Stimulated activated CD8-positive, alpha-beta memory T cell treated with anti-CD3 and anti-CD28 coated beads, Interleukin-2, amount 100 ng/mL, for 1 hour (primary cell): Measurements from ENCODE around the gene CACNA2D3.

Source experiments
- DNase-seq, 2 donors: peaks; one replicate each; pipeline ENCODE4 v3.0.0-alpha.2; 2020; ENCODE audit warnings: low read depth in 2 of 2

The CACNA2D3 gene

DNA sequence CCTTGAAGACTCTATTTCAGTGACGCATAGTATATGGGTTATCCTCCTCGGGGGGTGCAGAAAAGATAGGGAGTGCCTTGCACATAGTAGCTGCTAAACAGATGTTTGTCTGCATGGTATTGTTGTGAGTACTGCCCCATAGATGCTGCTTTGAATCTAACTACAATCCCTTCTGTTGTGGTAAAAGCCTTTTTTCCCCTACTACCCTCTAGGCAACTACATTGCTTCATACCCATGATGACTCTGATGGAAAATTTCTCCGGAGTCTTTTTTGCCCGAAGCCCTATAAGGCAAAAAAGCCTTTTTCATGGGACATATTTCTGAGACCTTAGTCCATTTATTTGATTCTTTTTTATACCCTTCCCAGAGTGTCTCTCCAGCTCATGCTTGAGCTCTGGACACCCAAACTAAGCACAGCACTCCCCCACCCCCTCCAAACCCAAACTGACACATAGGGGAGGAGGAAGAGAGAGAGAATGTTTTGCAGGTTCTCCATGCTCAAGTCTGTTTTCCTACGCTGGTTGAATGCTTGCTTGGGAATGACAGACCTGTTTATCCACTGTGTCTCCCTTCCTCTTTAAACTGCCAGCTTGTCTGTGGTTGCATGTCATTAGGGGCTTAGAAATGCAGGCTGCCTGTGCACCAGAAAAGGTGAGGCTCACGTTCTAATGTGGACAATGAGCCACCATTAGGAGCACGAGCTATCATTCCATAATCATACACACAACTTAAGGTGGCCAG, 752.6 kb downstream of the CACNA2D3 start:
- no peak for DNase-seq

DNA sequence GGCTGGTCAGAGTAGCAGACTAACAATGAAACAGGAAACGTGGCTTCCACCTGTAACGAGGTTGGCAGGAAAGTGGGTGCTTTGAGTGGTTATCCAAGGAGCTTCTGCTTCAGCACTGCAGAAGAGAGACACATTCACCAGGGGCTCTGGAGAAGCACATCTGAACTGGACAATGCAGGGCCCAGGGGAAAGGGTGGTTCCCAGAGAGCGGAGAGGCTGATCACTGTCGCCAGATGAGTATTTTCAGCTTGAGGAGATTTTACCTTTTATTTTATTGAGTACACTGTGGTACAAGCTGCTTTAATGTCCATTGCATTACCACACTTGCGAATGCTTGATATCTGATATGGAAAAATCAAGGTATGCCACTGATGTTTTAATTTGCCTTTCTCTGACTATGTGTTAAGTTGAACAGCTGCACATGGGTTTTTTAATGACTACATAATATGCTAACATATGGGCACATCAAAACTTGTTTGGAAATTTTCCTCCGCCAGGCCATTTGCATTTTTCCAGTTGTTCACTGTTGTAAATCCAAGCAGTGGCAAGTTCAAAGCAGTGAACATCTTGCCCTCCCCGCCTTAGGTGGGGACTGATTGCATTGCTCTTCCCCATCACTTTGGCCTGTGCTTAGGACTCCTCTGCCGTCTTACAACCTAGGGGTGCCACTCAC, 753.4 kb downstream of the CACNA2D3 start:
- no peak for DNase-seq

DNA sequence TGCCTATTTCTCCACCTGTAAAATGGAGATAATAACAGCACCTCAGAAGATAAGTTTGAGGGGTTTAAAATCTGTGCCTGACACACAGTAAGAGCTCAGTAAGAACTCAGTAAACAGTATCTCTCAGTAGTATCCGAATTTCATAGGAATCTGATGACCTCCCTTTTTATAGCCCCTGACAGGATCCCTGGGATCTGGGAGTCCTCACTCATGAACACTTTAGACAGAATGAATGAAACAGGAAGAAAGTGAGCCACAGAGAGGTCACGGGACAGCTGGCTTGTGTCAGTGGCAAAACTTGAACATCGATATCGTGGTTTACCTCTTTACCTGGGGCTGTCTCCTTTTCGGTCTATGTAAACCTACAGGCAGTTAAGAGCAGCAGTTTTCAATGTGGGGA, 754.3 kb downstream of the CACNA2D3 start:
- DNase-seq, result no peak

DNA sequence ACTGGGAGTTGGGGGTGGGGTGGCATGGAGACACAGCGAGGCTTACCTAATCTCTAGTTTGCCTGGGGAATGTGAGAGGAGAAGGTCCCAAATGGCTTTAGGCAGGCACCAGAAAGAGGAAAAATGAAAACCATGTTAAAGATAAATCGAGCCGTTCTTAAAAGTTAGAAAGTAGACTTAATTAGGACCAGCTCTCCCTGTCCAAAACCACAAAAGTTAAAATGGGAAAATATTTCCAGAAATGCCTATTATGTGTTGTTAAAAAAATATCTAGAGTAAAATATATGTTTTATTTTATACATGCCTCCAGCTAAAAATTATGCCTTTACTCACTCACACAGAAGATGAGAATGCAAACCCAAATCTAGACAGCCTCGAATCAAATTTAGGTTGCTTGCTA, 755.4 kb downstream of the CACNA2D3 start:
- no peak for DNase-seq

DNA sequence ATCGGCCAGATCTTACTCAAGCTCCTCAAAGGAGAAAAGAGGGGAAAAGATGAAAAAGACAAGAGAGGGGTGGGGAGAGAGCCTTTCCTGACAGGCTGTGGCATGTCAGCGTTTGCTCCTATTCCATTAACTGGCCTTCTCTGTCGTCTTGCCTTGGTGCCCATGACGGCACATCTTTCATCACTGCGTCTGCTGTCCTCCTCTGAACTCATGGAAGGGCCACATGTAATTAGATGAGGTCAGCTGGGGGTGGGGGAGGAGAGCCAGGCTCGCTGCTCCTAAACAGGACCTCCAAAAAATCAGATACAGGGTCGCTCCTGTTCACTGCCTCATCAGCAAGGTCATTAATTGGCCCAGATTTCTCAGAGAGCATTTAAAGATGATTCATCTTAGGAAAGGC, 755.8 kb downstream of the CACNA2D3 start:
- DNase-seq, result no peak

DNA sequence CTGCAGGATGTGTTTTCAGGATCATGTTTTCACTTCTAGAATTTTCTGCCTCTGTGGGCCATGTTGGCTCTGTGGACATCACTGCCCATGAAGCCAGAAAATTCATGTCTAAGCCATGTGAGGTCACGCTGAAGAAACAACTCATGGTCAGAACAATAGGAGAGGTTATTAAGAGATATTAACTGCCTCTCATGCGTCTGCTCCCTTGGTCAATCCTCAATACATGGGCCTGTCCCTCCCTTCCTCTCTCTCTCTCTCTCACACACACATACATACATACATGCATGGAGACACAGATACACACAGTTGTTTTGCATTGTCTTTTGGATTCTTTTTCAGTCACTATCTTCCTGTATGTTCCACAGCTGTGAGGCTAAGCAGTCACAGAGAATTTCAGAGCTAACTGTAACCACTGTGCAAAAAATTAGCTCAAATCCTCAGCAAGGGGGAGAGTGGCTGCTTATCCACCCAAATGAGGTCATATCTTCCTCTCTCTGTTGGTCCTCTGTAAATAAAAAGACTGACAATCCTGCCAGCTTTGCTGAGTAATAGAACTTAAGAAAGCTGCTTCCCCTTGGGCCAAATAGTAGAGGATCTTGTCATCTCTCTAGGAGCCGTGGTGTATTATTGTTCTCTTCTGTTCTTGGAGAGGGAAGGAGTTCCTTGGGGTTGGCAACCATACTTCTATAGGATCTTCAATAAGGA, 759.9 kb downstream of the CACNA2D3 start:
- DNase-seq, result no peak

DNA sequence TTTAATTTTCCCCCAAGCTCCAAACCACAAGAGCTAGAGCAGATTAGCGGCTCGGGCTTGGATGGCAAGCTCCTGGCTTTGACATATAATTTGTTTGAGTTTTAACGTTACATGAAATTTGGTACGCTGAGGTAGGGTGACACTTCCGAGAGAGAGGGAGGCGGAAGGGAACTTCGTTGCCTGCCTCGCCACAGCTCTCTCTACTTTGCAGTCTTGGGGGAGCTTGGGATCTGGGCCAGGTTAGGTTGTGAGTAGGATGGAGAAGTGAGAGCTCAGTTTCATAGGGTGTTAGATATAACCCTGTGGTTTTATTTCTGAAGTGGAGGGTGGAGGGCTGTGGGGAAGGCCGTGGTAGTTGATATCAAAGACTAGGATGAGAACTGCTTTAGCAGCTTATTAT, 765.8 kb downstream of the CACNA2D3 start:
- no peak for DNase-seq

DNA sequence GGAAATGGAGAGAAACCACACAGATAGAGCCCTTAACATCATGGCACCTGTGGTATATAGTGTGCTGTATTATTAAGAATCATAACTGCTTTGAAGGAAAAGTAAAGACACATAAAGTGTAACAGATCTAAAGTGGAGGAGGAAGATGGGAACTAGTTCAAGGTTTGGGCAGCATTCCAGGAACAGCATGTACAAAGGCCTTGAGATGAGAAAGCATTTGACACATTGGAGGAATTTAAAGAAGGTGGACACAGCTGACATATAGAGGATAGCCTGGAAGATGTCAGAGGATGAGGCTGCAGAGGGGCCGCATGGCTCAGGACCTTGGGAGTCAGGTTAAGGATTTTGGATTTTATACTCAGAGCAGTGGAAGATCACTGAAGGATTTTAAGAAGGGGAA, 766.5 kb downstream of the CACNA2D3 start:
- no peak for DNase-seq

DNA sequence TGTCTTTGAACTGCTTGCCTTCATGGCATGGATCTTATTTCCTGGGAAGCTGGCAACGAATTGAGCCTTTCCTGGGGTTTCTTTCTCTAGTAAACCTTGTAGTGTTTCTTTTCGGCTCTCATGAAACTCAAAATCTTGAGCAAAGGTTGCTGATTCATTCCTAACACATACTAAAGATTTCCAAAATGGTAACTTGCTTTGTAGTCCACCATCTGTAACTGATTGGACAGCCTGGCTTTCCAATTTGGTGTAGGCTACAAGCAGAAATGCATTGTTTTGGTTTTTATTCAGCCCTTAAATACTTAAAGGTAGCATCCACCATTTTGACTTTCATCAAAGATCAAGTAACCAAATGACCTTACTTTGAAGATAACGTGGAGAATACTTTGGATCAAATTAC, 767.4 kb downstream of the CACNA2D3 start:
- no peak for DNase-seq

DNA sequence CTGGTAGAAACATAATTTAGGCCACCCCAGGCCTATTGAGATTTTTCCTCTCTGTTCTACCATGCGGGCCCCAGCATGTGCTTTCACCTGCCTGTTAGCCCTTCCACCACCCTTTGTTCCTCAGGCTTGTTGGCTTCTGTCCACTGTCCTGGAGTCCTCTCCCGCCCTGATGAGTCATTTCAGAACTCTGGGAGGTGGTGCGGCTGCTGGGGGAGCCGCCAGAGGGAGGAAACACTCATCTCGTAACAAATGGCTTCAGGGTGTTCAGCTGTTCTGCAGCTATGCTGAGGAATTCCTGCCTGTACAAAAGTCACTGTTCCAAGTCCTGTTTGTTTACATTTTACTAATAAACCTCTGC, 769.2 kb downstream of the CACNA2D3 start:
- DNase-seq, result no peak

DNA sequence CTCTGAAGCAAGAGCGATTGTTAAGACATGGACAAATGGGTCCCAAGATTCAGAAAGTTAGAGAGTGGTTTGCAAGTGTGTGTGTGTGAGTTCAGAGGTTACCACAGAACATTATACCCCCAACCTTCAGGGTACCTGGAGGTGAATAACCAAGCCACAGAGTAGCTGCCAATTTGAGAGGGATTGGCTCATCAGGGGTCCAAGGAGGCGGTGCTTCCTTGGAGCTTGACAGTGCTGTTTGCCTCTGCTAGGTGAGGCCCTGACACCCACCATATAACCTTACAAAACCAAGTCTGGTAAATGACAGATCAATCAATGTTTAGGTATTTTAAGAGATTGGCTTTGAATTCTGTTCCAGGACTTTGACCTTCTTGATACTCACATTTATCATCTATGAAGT, 769.8 kb downstream of the CACNA2D3 start:
- DNase-seq, result no peak

DNA sequence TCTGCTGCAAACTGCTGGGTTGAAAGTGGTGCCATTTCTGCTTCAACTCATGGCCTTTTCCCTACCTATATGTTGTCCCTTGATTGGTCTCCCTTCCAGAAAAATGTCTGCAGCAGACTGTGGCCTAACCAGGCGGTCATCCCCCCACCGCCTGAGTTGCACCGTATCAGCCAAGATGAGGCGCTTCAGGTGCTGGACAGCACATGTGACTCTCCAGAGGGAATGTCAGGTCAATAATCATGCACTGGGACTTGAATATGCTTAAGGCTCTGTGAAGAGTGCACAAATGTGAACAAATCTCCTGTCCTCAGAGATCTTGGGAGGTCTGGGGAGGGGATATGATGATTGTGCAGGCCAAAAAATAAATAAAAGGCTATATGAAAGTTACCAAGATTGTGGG, 773.3 kb downstream of the CACNA2D3 start:
- no peak for DNase-seq

DNA sequence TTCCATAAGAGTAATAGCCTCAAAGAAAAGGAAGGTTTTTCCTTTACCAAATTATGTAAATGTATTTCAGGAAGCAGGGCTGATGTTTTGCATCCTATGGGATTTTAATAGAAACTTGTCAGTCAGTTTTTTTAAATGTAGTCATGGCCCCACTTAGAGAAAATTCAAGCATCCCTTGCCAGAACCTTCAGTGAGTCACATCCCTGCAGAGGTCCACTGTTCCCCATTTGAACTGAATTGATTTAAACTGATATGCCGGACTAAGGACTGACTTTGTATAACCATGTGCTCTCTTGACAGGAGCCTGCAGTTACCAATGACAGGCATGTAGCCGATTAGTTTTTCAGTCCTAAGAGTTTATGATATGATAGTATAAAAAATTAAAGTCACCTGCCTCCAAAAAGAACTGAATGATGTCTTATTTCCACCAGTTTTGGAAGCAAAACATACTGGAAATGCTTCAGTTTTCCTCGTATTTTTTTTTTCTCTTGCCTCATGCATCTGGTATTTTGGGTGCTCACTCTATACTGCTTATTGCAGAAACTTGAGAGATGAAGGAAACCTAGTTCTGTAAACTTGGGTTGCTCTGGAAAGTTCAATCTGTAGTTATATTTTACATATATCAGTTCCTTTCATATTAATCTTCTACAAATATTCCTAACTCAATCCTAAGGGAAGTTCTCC, 774.8 kb downstream of the CACNA2D3 start:
- DNase-seq, result no peak

DNA sequence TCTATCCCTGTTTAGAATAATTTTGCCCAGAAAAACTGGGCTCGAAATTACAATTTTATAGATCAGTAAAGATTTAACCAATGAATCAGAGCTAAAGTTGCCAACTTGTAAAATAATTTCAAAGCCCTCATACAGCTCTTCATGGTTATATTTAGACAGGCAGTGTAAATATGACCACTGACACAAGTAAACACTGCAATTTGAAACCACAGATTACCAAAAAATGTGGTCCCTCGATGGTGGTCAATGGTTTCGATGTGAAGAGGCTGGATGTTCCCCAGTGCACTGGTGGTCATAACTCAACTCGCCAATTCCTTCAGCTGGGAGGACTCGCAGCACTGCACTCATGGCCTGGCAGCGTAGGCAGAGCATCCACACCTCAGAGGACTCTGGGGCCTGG, 776.9 kb downstream of the CACNA2D3 start:
- no peak for DNase-seq

DNA sequence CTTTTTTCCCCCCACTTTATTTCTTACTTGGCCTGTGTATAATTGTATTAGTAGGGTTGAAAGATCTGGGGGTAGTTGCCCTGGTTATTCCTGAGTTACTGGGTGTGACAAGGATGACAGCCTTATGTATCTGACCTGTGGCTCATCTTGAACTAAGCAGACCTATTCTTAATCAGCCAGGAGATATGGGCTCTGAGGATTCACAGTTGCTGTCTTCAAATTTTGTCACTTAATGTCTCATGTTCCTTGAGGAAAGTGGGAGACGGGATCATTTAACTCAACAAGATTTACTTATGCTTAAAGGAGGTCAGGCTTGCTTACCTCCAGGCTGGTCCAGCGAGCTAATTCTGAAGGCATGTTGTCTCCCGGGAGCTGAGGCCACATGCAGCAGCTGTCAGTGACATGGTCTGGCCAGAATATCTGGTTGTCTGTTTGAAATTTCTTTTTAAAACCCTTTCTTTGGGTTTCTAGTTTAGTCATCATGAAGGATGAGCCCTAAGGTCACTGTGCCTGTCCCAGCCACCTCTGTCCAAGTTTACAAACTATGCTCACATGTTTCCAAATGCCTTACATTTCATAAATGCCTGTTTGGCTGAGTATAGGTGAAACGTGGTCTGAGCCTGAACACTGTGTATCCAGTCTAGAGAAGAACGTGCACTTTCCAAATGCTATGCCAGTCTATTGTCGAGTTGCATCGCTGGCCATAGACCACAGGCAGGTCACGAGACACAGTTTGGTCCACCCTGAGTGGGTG, 778.7 kb downstream of the CACNA2D3 start:
- DNase-seq, result no peak

DNA sequence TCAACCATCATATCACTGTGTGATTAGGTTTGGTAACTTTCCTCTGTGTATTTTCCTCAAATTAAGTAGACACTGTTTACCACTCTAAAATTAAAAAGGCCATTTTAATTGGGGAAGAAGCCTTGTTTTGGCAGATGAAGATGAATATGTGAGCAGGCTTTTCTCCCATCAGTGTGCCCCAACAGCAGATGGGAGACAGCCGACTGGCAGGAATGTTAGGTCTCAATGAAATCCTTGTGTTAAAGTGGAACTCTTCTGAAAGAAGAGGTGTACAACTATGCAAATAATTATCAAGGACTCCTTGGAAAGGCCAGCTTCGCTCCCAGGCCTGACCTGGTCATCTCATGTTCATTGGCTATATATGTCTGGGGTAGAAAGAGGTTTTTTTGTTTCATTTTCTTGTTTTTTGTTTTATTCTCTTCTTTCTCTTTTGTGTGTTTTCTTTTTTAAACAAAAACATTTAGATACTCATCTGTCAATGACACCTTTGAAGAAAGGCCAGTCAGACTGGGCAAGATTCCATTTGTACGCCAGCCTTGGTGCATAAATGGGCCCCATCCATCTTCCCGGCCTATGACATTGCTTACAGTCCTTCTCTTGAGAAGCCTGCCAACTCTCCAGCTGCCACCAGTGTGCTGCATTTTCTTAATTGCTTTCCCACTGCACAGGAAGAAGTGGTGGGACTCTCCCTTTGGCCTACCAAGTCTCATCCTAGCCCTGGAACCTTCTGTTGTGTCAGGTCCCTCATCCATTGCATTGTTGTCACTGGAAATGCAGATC, 779.7 kb downstream of the CACNA2D3 start:
- DNase-seq, result no peak

DNA sequence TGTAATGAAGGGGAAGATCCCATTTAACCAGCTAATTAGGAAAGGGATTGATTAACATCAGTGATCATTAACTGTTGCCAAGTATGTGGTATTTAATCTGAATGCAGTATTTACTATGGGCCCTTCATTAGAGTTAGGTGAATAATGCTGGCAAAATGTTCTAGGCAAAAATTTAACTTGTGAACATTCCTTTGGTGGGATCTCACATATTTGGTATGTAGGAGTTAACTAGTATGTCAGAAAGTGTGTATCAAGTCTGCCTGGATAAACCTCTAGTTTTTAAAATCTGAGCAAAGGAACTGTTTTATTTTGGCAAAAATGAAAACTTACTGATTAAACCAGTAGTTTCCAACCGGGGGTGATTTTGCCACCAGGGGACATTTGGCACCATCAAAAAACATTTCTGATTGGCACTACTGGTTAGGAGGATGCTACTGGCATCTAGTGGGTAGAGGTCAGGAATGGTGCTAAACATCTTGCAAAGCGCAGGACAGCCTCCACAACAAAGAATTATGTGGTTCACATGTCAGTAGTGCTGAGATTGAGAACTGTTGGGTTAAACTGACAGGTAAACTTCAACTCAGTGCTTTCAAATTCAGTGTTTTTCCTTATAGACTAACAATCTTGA, 783.0 kb downstream of the CACNA2D3 start:
- DNase-seq, result no peak

DNA sequence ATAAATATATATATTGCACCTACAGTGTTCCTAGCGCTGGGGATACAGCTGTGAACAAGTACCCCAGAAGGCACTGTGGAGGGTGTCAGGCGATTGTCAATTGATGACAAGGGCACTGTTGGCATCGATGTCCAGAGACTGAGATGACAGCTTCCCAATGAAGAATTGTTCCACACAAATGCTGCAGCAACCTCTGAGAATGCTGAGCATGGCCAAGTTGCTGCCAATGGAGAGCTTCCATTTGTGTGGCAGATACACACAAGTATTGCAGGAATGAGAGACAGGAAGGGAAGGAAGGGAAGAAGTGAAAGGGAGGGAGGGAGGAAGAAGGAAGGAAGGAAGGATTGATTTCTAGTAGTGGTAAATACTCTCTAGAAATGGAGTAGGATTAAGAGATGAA, 783.6 kb downstream of the CACNA2D3 start:
- no peak for DNase-seq

DNA sequence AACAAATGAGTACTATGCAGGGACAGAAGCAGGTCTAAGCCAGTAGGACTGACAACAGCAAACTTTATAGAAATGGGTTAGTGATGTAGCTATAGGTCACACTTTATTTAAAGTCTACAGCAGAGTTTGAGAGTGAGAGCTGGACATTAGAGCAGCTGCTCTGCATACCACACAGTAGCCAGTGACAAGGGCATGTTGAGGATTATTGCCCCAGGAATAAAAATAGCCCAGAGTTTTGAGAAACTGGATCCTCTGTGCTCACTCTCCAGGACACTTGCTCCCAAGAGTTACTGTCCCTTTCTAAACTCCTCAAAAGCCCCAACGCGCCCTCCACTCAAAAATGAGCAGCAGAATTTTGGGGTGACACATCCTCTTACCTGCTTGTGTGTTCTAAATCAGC, 784.4 kb downstream of the CACNA2D3 start:
- DNase-seq, result no peak

DNA sequence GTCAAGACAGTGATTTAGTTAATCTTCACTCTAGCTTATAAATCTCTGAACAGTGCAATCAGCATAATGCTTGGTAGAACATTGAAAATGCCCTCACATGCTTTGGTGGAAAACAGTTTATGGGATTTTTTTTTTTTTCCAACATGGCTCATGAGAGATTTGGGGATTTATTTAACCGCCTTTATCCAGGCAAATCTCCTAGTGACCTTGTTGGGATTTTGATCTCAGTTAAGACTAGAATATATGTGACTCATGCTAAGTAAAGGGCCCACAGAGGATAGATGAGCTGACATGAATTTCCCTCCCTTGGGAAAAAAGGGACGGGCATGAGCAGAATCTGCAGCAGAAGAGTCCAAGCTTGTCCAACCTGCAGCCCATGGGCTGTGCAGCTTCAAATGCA, 786.8 kb downstream of the CACNA2D3 start:
- no peak for DNase-seq

DNA sequence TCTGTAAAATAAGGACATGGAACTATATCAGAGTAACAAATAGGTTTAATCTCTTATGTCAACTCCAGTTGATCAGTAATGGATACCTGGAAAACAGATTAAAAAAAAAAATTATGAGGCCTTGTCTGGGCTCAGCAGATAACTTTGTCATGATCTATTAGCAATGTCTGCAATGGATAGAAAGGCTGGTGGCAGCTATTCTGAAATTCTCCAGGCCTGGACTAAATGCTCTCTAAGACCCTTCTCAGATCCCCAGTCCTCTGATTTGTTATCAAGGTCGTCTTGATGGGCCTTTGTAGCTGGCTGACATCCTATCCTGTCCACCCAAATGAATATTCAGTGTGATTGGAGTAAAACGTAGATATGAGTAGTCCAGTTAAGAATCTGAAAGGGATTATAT, 791.8 kb downstream of the CACNA2D3 start:
- DNase-seq, result no peak
